AG09319 (cell line): ENCODE data around the gene IDH3G.
A peak's percentile ranks its signal among the peaks of the same experiment; 100 is the strongest.
"Not testable (repeated sequence)": the region's sequence is repeated elsewhere in the genome, so short reads cannot be mapped to it uniquely, and the experiment has no call there.

Experiments
- DNase-seq: peaks from one replicate; pipeline ENCODE4 v3.0.0-alpha.2; 2010; ENCODE audit warnings: low read depth; ENCODE audit errors: extremely low read depth
- TF ChIP-seq, protein P1 (sequence below): IDR thresholded peaks from 2 replicates; pipeline ENCODE4 v1.5.1; 2011; ENCODE audit warnings: low read depth, mild to moderate bottlenecking, inconsistent platforms, low read length, moderate library complexity

Gene IDH3G

DNA sequence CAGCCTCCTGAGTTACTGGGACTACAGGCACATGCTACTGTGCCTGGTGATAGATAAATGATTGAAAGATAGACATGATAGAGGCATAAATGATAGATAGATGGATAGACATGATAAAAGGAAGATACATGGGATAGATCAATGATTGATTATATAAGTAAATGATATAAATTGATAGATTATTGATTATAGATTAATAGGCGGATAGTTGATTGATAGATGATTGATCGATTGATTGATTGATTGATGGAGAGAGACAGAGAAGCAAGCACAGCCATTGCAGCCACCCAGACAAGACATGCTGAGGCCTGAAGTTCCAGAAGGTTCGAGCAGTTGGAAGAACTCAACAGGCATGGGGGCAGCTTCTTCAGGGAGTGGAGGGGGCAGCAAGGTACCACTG is 47.8 kb downstream of the IDH3G start:
- DNase-seq, result no peak
- TF ChIP-seq, protein P1, sequence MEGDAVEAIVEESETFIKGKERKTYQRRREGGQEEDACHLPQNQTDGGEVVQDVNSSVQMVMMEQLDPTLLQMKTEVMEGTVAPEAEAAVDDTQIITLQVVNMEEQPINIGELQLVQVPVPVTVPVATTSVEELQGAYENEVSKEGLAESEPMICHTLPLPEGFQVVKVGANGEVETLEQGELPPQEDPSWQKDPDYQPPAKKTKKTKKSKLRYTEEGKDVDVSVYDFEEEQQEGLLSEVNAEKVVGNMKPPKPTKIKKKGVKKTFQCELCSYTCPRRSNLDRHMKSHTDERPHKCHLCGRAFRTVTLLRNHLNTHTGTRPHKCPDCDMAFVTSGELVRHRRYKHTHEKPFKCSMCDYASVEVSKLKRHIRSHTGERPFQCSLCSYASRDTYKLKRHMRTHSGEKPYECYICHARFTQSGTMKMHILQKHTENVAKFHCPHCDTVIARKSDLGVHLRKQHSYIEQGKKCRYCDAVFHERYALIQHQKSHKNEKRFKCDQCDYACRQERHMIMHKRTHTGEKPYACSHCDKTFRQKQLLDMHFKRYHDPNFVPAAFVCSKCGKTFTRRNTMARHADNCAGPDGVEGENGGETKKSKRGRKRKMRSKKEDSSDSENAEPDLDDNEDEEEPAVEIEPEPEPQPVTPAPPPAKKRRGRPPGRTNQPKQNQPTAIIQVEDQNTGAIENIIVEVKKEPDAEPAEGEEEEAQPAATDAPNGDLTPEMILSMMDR, result no peak

DNA sequence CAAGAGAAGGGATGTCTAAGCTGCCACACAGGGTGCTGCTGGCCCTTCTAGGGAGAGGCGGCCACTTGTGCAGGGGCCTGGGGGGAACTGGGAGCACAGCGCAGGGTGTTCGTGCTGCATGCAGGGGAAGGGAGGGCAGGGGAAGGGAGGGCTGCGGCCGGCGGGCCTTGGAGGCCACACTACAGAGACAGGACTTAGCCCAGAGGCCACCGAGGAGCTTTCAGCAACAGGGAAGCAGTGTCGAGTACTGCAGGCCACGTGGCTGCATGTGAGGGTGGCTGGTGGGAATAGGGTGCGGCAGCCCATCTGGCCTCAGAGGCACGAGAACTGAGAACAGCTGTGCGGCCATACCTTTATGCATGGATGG is 49.1 kb downstream of the IDH3G start:
- DNase-seq, result not testable (repeated sequence)

DNA sequence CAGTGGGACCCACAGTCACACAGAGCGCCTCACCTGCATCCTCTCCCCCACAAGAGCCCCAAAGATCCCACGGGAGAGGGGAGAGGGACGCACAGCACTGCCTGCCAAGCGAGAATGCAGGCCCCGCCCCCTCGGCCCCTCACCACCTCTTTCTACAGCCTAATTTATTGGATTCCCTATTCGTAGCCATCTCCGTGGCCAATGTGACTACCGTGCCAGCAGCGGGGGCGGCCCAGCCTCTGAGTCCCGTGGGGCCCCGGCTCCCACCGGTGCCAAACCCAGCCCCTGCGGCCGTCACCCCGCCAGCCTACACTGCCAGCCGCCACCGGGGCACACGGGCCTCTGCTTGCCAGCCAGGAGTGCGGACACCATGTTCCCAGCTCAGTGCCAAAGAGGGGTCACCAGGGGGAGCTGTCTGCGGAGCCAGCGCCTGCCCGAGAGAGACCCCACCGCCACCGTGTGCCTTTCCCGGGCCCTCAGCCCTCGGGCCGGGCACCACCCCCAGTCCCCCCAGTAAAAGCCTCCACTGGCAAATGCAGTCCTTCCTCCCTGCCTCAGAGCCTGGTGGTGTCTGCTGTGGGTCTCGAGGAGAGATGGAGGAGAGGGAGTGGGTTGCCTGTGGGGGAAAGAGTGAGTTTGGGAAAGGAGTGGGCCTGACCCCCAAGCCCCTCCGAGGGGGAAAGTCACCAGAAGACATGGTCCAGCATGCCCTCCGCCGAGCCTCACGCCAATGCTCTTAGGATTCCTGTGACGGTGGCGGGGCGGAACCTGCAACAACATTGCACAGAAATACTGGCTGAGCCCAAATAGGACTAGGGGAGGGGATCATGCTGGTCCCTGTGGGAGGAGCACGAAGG is 49.7 kb downstream of the IDH3G start:
- DNase-seq, result no peak
- TF ChIP-seq, protein P1, result peak; percentile 13

DNA sequence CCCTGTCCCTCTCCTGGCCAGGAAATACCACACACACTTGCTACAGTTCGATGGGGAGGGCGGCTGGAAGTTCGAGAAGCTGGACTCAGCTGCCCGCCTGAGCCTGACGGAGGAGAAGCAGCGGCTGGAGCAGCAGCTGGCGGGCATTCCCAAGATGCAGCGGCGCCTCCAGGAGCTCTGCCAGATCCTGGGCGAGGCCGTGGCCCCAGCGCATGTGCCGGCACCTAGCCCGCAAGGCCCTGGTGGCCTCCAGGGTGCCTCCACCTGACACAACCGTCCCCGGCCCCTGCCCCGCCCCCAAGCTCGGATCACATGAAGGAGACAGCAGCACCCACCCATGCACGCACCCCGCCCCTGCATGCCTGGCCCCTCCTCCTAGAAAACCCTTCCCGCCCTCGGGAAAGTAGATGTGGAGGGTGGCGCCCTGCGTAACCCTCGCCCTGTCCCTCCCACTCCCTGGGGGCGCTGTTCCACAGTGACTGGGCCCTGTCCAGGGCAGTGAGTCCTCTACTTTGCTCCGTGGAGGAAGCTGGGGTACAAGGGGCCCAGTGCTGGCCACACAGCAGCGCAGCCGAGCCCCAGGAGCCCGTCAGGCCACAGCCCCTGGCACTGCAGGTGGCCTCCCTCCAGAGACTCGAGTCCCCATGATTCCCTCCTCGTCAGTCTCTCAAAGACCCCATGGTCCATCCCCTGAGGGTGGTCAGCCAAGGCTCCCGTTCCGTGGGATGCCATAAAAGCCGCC is 50.5 kb downstream of the IDH3G start:
- not testable (repeated sequence) for DNase-seq

DNA sequence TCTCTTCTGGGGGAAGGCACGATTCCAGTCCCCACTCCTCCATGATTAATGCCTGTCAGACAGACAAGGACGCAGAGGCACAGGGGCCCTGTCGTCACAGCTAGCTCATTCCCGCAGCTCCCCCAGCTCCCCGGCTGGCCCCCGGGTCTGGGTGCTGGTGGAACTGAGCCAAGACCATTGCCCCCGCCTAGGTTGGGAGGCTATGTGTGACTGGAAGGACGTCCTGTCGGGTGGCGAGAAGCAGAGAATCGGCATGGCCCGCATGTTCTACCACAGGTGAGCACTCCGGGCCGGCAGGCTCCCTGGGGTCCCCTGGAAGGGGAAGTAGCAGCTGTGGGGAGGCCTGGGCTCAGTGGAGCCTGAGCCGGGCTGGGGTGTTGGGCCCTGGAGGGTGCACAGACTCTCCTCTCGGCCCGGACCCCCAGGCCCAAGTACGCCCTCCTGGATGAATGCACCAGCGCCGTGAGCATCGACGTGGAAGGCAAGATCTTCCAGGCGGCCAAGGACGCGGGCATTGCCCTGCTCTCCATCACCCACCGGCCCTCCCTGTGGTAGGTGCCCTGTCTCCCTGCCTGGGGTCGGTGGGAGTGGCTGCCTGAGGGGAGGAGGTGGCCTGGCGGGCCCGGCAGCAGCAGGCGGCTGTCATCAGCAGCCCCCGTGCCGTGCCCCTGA is 51.2 kb downstream of the IDH3G start:
- not testable (repeated sequence) for DNase-seq

DNA sequence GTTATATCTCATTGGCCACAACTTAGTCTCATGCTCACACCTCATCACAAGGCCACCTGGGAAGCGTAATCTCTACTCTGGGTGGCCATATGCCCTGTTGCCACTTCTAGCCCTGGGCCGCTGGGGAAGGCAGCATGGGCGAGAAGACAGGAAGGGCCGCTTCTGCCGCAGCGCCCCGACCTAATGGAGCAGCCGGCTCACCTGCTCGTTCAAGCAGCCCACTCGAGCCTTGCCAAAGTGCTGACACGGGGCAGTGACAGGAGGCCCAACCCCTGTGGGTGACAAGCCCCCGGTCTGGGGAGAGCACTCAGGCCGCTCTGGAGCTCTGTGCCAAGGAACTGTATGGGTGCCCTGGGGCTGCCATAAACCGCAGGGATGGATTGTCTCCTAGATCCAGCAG is 52.1 kb downstream of the IDH3G start:
- DNase-seq, result not testable (repeated sequence)

DNA sequence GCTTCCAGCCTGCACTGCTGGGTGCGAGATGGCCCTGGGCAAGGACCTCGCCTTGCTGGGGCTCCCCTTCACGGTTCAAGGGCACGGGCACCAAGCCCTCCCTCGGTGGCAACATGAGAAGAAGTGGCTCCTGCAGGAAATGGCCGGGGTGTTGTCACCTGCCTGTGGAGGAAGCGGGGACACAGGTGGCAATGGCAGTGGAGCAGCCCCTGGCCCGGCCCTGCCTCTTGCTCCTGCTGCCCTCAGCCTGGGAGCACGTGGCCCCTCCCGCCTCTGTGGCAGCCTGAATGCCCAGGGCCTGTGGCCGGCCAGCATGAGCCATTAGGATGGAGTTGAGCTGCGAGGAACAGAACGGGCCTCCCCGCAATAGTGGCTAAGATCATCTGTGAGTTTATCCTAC is 52.7 kb downstream of the IDH3G start:
- TF ChIP-seq, protein P1, result no peak
- DNase-seq, result no peak

DNA sequence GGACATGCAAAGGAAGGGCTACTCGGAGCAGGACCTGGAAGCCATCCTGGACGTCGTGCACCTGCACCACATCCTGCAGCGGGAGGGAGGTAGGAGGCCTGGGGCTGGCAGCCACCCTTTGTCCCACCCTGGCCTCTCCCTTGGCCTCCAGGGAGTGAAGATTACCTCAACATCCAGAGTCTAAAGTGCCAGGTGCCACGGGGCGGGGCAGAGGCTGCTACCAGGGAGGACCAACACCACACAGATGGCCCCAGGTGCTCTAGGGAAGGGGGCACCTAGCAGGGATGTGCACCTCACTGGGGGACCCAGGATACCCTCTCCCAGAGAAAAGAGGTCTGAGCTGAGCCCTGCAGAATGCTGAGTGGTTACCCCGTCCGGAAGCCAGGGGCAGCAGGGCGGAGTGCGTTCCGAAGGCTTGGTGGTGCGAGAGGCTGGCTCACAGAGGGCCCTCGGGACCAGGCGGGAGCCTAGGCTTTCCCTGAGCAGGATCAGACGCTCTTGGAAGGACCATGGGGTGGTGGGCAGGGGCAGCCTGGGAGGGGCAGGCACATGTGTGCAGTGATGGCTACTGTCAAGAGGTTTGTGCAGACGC is 53.4 kb downstream of the IDH3G start:
- TF ChIP-seq, protein P1, result no peak
- no peak for DNase-seq

DNA sequence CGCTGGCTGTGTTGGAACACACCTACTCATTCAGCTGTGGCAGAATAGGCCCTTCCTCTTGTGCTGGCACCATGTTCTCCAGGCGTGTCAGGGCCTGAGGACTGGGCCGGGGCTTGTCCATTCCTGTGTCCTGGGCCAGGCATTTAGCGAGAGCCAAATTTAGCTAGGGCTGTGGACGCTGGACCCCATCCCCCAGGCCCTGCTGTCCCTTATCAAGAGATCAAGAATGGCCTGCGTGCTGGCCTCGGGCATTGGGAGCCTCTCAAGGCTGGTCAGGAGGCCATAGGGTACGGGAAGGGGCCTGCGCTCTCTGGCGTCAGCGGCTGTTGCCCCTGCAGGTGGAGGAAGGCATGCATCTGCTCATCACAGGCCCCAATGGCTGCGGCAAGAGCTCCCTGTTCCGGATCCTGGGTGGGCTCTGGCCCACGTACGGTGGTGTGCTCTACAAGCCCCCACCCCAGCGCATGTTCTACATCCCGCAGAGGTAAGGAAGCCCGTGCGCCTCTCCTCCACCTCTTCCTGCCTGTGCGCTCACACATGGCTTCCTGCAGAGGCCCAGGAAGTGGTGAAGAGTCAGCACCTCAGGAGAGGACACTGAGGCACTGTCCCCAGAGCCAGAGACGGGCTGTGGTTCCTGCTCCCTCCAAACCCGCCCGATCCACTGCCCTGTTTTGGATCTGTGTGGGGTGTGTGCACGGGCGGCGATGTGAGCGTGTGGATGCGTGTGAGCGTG is 54.3 kb downstream of the IDH3G start:
- no peak for DNase-seq
- TF ChIP-seq, protein P1, result no peak
